GM21515 (cell line): ENCODE results near the gene EBF3.

Source experiments
- ATAC-seq: cut with Tn5 transposase; IDR thresholded peaks from one replicate; pipeline ENCODE4 v1.9.1; 2021; ENCODE audit not compliant: unreplicated experiment

Gene EBF3

GRCh38 chr10:129963641-129964501 is at the start of gene EBF3:
Gene EBF3 (minus strand): TSS chr10:129964274. CDS start chr10:129963768, 506 bp downstream.
- no peak for ATAC-seq

- ATAC-seq: no peak
Observed at GRCh38 chr10:130013335-130014262, 49.5 kb upstream of the EBF3 start.

GRCh38 chr10:130012129-130012528 is 48.1 kb upstream of the EBF3 start:
- no peak for ATAC-seq

GRCh38 chr10:130010653-130011052 is 46.6 kb upstream of the EBF3 start:
- no peak for ATAC-seq

- ATAC-seq: no peak
Observed at GRCh38 chr10:130009228-130009627, 45.2 kb upstream of the EBF3 start.

- ATAC-seq: no peak
Observed at GRCh38 chr10:130003787-130004613, 39.9 kb upstream of the EBF3 start.

- ATAC-seq: no peak
Observed at GRCh38 chr10:130003166-130003565, 39.1 kb upstream of the EBF3 start.

GRCh38 chr10:130002606-130003005 is 38.5 kb upstream of the EBF3 start:
- no peak for ATAC-seq

GRCh38 chr10:130000918-130001317 is 36.8 kb upstream of the EBF3 start:
- no peak for ATAC-seq

GRCh38 chr10:129999140-129999539 is 35.1 kb upstream of the EBF3 start:
- ATAC-seq: no peak

- ATAC-seq: no peak
Observed at GRCh38 chr10:129993621-129994020, 29.5 kb upstream of the EBF3 start.

- no peak for ATAC-seq
Observed at GRCh38 chr10:129992356-129992755, 28.3 kb upstream of the EBF3 start.

- ATAC-seq: no peak
Observed at GRCh38 chr10:129982825-129983224, 18.8 kb upstream of the EBF3 start.

GRCh38 chr10:129978980-129979379 is 14.9 kb upstream of the EBF3 start:
- no peak for ATAC-seq

GRCh38 chr10:129978322-129978721 is 14.2 kb upstream of the EBF3 start:
- ATAC-seq: no peak

GRCh38 chr10:129977794-129978193 is 13.7 kb upstream of the EBF3 start:
- no peak for ATAC-seq

- no peak for ATAC-seq
Observed at GRCh38 chr10:129973674-129974059, 9.6 kb upstream of the EBF3 start.

- ATAC-seq: no peak
Observed at GRCh38 chr10:129972966-129973673, 9.0 kb upstream of the EBF3 start.

GRCh38 chr10:129972145-129972965 is 8.3 kb upstream of the EBF3 start:
- ATAC-seq: no peak
